Liver (tissue), 9 donors: ENCODE data around the gene NEURL1. TPM values are rescaled to one million over a fixed set of nuclear protein-coding genes. Genes with fewer than 3 reads are reported as not detected.

Experiments
- DNase-seq: peaks from one replicate; pipeline ENCODE4 v3.0.0-alpha.2; 2017; ENCODE audit warnings: low spot score
- H3K27ac ChIP-seq, 2 donors: one replicate each; pipeline ENCODE4 v1.7.0; 2013; ENCODE audit warnings: inconsistent platforms in 2 of 2, low read length in 2 of 2, control low read depth in 1 of 2, low read depth in 1 of 2, mild to moderate bottlenecking in 1 of 2
- H3K27me3 ChIP-seq, 4 donors: one replicate each; pipeline versions ENCODE4 v1.6.1 to v1.7.0; 2013; ENCODE audit warnings: low read length in 3 of 4, inconsistent platforms in 1 of 4, mild to moderate bottlenecking in 1 of 4, moderate library complexity in 1 of 4; ENCODE audit not compliant: control insufficient read depth in 4 of 4, insufficient read depth in 4 of 4
- H3K36me3 ChIP-seq, 4 donors: one replicate each; pipeline versions ENCODE4 v1.6.1 to v1.7.0; 2013; ENCODE audit warnings: low read length in 3 of 4, mild to moderate bottlenecking in 3 of 4, low read depth in 1 of 4, moderate library complexity in 1 of 4; ENCODE audit not compliant: control insufficient read depth in 4 of 4, insufficient read depth in 3 of 4
- H3K4me1 ChIP-seq, 4 donors: one replicate each; pipeline versions ENCODE4 v1.6.1 to v1.7.0; 2013; ENCODE audit warnings: low read length in 3 of 4, mild to moderate bottlenecking in 3 of 4, moderate library complexity in 1 of 4; ENCODE audit not compliant: control insufficient read depth in 4 of 4, insufficient read depth in 4 of 4
- H3K4me3 ChIP-seq, 3 donors: one replicate each; pipeline versions ENCODE4 v1.6.1 to v1.7.0; 2013; ENCODE audit warnings: low read length in 3 of 3, control low read depth in 1 of 3, low read depth in 1 of 3, mild to moderate bottlenecking in 1 of 3
- H3K9ac ChIP-seq, 2 donors: one replicate each; pipeline ENCODE4 v1.7.0; 2013; ENCODE audit warnings: low read length in 2 of 2, mild to moderate bottlenecking in 2 of 2, moderate library complexity in 2 of 2, control low read depth in 1 of 2, low read depth in 1 of 2
- H3K9me3 ChIP-seq, 4 donors: one replicate each; pipeline versions ENCODE4 v1.6.1 to v1.7.0; 2013; ENCODE audit warnings: low read length in 3 of 4; ENCODE audit not compliant: control insufficient read depth in 4 of 4
- ATF3 ChIP-seq: IDR thresholded peaks from 2 replicates; pipeline ENCODE4 v1.6.1; 2016; ENCODE audit warnings: antibody characterized with exemption
- CTCF ChIP-seq: fragments of 150-350 bp; IDR thresholded peaks from 2 replicates; pipeline ENCODE4 v1.5.1; 2017; ENCODE audit warnings: improper control_type of control experiment, low read depth, low read length; ENCODE audit not compliant: missing input control
- EGR1 ChIP-seq, 2 donors: IDR thresholded peaks; 2 replicates each; pipeline ENCODE4 v1.6.1; 2016 to 2018; ENCODE audit warnings: antibody characterized with exemption in 2 of 2, low read depth in 2 of 2
- FOXA1 ChIP-seq: IDR thresholded peaks from 2 replicates; pipeline ENCODE4 v1.6.1; 2016; ENCODE audit warnings: antibody characterized with exemption
- GABPA ChIP-seq, 2 donors: IDR thresholded peaks in 1 of 2; conservative IDR thresholded peaks in 1 of 2; 2 replicates each; pipeline ENCODE4 v1.6.1; 2016; ENCODE audit warnings: antibody characterized with exemption in 2 of 2, mild to moderate bottlenecking in 1 of 2, moderate library complexity in 1 of 2
- HNF4A ChIP-seq, 2 donors: conservative IDR thresholded peaks; 2 replicates each; pipeline ENCODE4 v1.6.1; 2016; ENCODE audit warnings: antibody characterized with exemption in 2 of 2, mild to moderate bottlenecking in 2 of 2
- HNF4G ChIP-seq: IDR thresholded peaks from 2 replicates; pipeline ENCODE4 v1.6.1; 2016; ENCODE audit warnings: antibody characterized with exemption
- JUND ChIP-seq, 2 donors: IDR thresholded peaks; 2 replicates each; pipeline ENCODE4 v1.6.1; 2016; ENCODE audit warnings: antibody characterized with exemption in 2 of 2
- MAX ChIP-seq: IDR thresholded peaks from 2 replicates; pipeline ENCODE4 v1.6.1; 2016; ENCODE audit warnings: antibody characterized with exemption
- NR2F2 ChIP-seq: IDR thresholded peaks from 2 replicates; pipeline ENCODE4 v1.6.1; 2016; ENCODE audit warnings: antibody characterized with exemption
- REST ChIP-seq: IDR thresholded peaks from 2 replicates; pipeline ENCODE4 v1.6.1; 2016; ENCODE audit warnings: antibody characterized with exemption, mild to moderate bottlenecking
- RXRA ChIP-seq, 2 donors: IDR thresholded peaks; 2 replicates each; pipeline ENCODE4 v1.6.1; 2017 to 2018; ENCODE audit warnings: antibody characterized with exemption in 2 of 2, mild to moderate bottlenecking in 1 of 2
- SP1 ChIP-seq: IDR thresholded peaks from 2 replicates; pipeline ENCODE4 v1.6.1; 2018; ENCODE audit warnings: antibody characterized with exemption, mild to moderate bottlenecking
- TAF1 ChIP-seq: conservative IDR thresholded peaks from 2 replicates; pipeline ENCODE4 v1.6.1; 2016; ENCODE audit warnings: antibody characterized with exemption, mild to moderate bottlenecking
- ZBTB33 ChIP-seq: IDR thresholded peaks from 2 replicates; pipeline ENCODE4 v1.6.1; 2016; ENCODE audit warnings: antibody characterized with exemption
- polyA plus RNA-seq, 2 donors: library from polyadenylated mRNA; stranded (reverse) in 1 of 2; unstranded in 1 of 2; fragments of 200-250 nt in 1 of 2; fragments of >200 nt in 1 of 2; fragmentation: Nextera tagmentation in 1 of 2; extraction: Ambion mirVana in 1 of 2; gene quantifications; one replicate each; pipeline versions ENCODE4 v1.2.1 to v1.2.3, GENCODE V29; 2013 to 2015
- total RNA-seq, 2 donors: library from RNA; depleted of rRNA; stranded (reverse); fragments of >200 nt; gene quantifications; one replicate each; pipeline ENCODE4 v1.2.3, GENCODE V29; 2014
- donor health status: healthy.
- donor health status: healthy.
- donor health status: healthy.
- donor health status: healthy.
- donor health status: healthy.

Gene NEURL1
- total and polyA plus RNA-seq, 4 donors = 0.11 to 3.9 (median 0.74) TPM

GRCh38 chr10:103581499-103581898 lies 88.0 kb downstream of the NEURL1 start:
- H3K4me3 ChIP-seq = no peak overlapping the region
- TF ChIP-seq SP1 (no peak), HNF4A (conservative IDR thresholded peaks at IDR 0.05) (no peak), JUND (IDR thresholded peaks at IDR 0.05) (no peak), ZBTB33 (no peak), REST (no peak), EGR1 (IDR thresholded peaks at IDR 0.05; ENCODE audit: low read depth in 2 of 2) (no peak), FOXA1 (no peak), MAX (no peak), GABPA (IDR thresholded peaks at IDR 0.05 in 1 of 2, conservative IDR thresholded peaks at IDR 0.05 in 1 of 2) (no peak), RXRA (IDR thresholded peaks at IDR 0.05) (no peak), HNF4G (no peak), TAF1 (no peak), ATF3 (no peak), CTCF (no peak), NR2F2 (no peak)
- no peak overlapping the region for H3K9ac ChIP-seq
- DNase-seq = no peak
- no peaks in the 10 kb centered on the region for H3K36me3 ChIP-seq
- peaks cover 8 to 30% (median 16%) of the 10 kb centered on the region in 4 donors for H3K4me1 ChIP-seq
- peaks cover 0 to 4% (median 0%) of the 10 kb centered on the region in 4 donors for H3K9me3 ChIP-seq
- H3K27ac ChIP-seq = no peak overlapping the region
- H3K27me3 ChIP-seq = no peaks in the 10 kb centered on the region
